Stimulated activated naive CD8-positive, alpha-beta T cell treated with anti-CD3 and anti-CD28 coated beads, Interleukin-15, Interleukin-2, amounts not matched to agents 100 ng/mL and 50 ng/mL, for 24 hours (primary cell): ENCODE measurements around the gene ACTR6.
"Not testable (repeated sequence)": the region's sequence is repeated elsewhere in the genome, so short reads cannot be mapped to it uniquely, and the experiment has no call there.

Experiments
- H3K27ac Mint-ChIP-seq: one replicate; pipeline ENCODE4 v1.8.0; 2021; ENCODE audit warnings: mild to moderate bottlenecking, mixed read lengths
- H3K27me3 Mint-ChIP-seq: one replicate; pipeline ENCODE4 v1.8.0; 2021; ENCODE audit warnings: mixed read lengths
- H3K36me3 Mint-ChIP-seq: one replicate; pipeline ENCODE4 v1.8.0; 2021; ENCODE audit warnings: low read depth, mixed read lengths
- H3K4me1 Mint-ChIP-seq: one replicate; pipeline ENCODE4 v1.8.0; 2021; ENCODE audit warnings: low read depth, mixed read lengths
- H3K4me3 Mint-ChIP-seq: one replicate; pipeline ENCODE4 v1.8.0; 2021; ENCODE audit warnings: mild to moderate bottlenecking, mixed read lengths
- H3K9me3 Mint-ChIP-seq: one replicate; pipeline ENCODE4 v1.8.0; 2021; ENCODE audit warnings: mixed read lengths

Gene ACTR6

GRCh38 chr12:100197486-100197885, 3.1 kb upstream of the ACTR6 start:
- H3K27ac Mint-ChIP-seq, result no peak overlapping the region
- no peak overlapping the region for H3K4me3 Mint-ChIP-seq
- H3K36me3 Mint-ChIP-seq, result peaks cover 19% of the 10 kb centered on the region
- H3K27me3 Mint-ChIP-seq, result no peaks in the 10 kb centered on the region
- H3K4me1 Mint-ChIP-seq, result peaks cover 29% of the 10 kb centered on the region
- H3K9me3 Mint-ChIP-seq, result no peaks in the 10 kb centered on the region

- H3K4me3 Mint-ChIP-seq, result peak overlapping the region; percentile 99
- H3K27me3 Mint-ChIP-seq, result no peaks in the 10 kb centered on the region
- peaks cover 19% of the 10 kb centered on the region for H3K36me3 Mint-ChIP-seq
- H3K9me3 Mint-ChIP-seq, result no peaks in the 10 kb centered on the region
- H3K4me1 Mint-ChIP-seq, result peaks cover 41% of the 10 kb centered on the region
- H3K27ac Mint-ChIP-seq, result peak overlapping the region; percentile 84
Measured at GRCh38 chr12:100199023-100199346, 1.6 kb upstream of the ACTR6 start.

GRCh38 chr12:100199347-100200149, 1.1 kb upstream of the ACTR6 start:
- Mint-ChIP-seq H3K27ac (peak overlapping the region; percentile 99), H3K4me1 (peaks cover 44% of the 10 kb centered on the region), H3K27me3 (no peaks in the 10 kb centered on the region), H3K9me3 (no peaks in the 10 kb centered on the region), H3K36me3 (peaks cover 14% of the 10 kb centered on the region), H3K4me3 (peak overlapping the region; percentile 99)

- Mint-ChIP-seq H3K4me1 (peaks cover 44% of the 10 kb centered on the region), H3K27ac (peak overlapping the region; percentile 99), H3K36me3 (peaks cover 4% of the 10 kb centered on the region), H3K27me3 (no peaks in the 10 kb centered on the region), H3K4me3 (peak overlapping the region; percentile 99), H3K9me3 (no peaks in the 10 kb centered on the region)
Measured at GRCh38 chr12:100201604-100202423, 1.2 kb downstream of the ACTR6 start.

GRCh38 chr12:100207311-100207710, 6.7 kb downstream of the ACTR6 start:
- peaks cover 16% of the 10 kb centered on the region for H3K4me1 Mint-ChIP-seq
- no peaks in the 10 kb centered on the region for H3K9me3 Mint-ChIP-seq
- H3K4me3 Mint-ChIP-seq, result no peak overlapping the region
- H3K36me3 Mint-ChIP-seq, result peaks cover 36% of the 10 kb centered on the region
- no peak overlapping the region for H3K27ac Mint-ChIP-seq
- H3K27me3 Mint-ChIP-seq, result no peaks in the 10 kb centered on the region

- peaks cover 40% of the 10 kb centered on the region for H3K36me3 Mint-ChIP-seq
- peaks cover 3% of the 10 kb centered on the region for H3K4me1 Mint-ChIP-seq
- no peaks in the 10 kb centered on the region for H3K27me3 Mint-ChIP-seq
- H3K9me3 Mint-ChIP-seq, result no peaks in the 10 kb centered on the region
- no peak overlapping the region for H3K4me3 Mint-ChIP-seq
- H3K27ac Mint-ChIP-seq, result no peak overlapping the region
Measured at GRCh38 chr12:100208834-100209233, 8.2 kb downstream of the ACTR6 start.

GRCh38 chr12:100211698-100212097, 11.1 kb downstream of the ACTR6 start:
- Mint-ChIP-seq H3K27ac (no peak overlapping the region), H3K27me3 (no peaks in the 10 kb centered on the region), H3K9me3 (no peaks in the 10 kb centered on the region), H3K4me1 (no peaks in the 10 kb centered on the region), H3K36me3 (peaks cover 50% of the 10 kb centered on the region), H3K4me3 (no peak overlapping the region)

GRCh38 chr12:100213016-100213891, 12.6 kb downstream of the ACTR6 start:
- H3K9me3 Mint-ChIP-seq, result no peaks in the 10 kb centered on the region
- H3K4me1 Mint-ChIP-seq, result no peaks in the 10 kb centered on the region
- H3K36me3 Mint-ChIP-seq, result peaks cover 45% of the 10 kb centered on the region
- no peak overlapping the region for H3K4me3 Mint-ChIP-seq
- no peak overlapping the region for H3K27ac Mint-ChIP-seq
- H3K27me3 Mint-ChIP-seq, result no peaks in the 10 kb centered on the region

- no peak overlapping the region for H3K27ac Mint-ChIP-seq
- H3K27me3 Mint-ChIP-seq, result no peaks in the 10 kb centered on the region
- H3K36me3 Mint-ChIP-seq, result peaks cover 33% of the 10 kb centered on the region
- no peak overlapping the region for H3K4me3 Mint-ChIP-seq
- no peaks in the 10 kb centered on the region for H3K9me3 Mint-ChIP-seq
- no peaks in the 10 kb centered on the region for H3K4me1 Mint-ChIP-seq
Measured at GRCh38 chr12:100214518-100214917, 13.9 kb downstream of the ACTR6 start.

- Mint-ChIP-seq H3K4me1 (no peaks in the 10 kb centered on the region), H3K9me3 (no peaks in the 10 kb centered on the region), H3K27me3 (no peaks in the 10 kb centered on the region), H3K36me3 (peaks cover 34% of the 10 kb centered on the region), H3K27ac (no peak overlapping the region), H3K4me3 (no peak overlapping the region)
Measured at GRCh38 chr12:100215209-100215608, 14.6 kb downstream of the ACTR6 start.

GRCh38 chr12:100216337-100216736, 15.7 kb downstream of the ACTR6 start:
- no peaks in the 10 kb centered on the region for H3K27me3 Mint-ChIP-seq
- no peaks in the 10 kb centered on the region for H3K9me3 Mint-ChIP-seq
- H3K4me1 Mint-ChIP-seq, result no peaks in the 10 kb centered on the region
- H3K36me3 Mint-ChIP-seq, result peaks cover 28% of the 10 kb centered on the region
- no peak overlapping the region for H3K27ac Mint-ChIP-seq
- no peak overlapping the region for H3K4me3 Mint-ChIP-seq

- H3K4me3 Mint-ChIP-seq, result no peak overlapping the region
- H3K9me3 Mint-ChIP-seq, result no peaks in the 10 kb centered on the region
- H3K27me3 Mint-ChIP-seq, result no peaks in the 10 kb centered on the region
- no peaks in the 10 kb centered on the region for H3K4me1 Mint-ChIP-seq
- H3K36me3 Mint-ChIP-seq, result peaks cover 36% of the 10 kb centered on the region
- H3K27ac Mint-ChIP-seq, result no peak overlapping the region
Measured at GRCh38 chr12:100219328-100220109, 18.9 kb downstream of the ACTR6 start.

- no peaks in the 10 kb centered on the region for H3K27me3 Mint-ChIP-seq
- H3K4me1 Mint-ChIP-seq, result no peaks in the 10 kb centered on the region
- no peaks in the 10 kb centered on the region for H3K9me3 Mint-ChIP-seq
- H3K4me3 Mint-ChIP-seq, result no peak overlapping the region
- H3K27ac Mint-ChIP-seq, result no peak overlapping the region
- H3K36me3 Mint-ChIP-seq, result peaks cover 35% of the 10 kb centered on the region
Measured at GRCh38 chr12:100221523-100221922, 20.9 kb downstream of the ACTR6 start.

GRCh38 chr12:100222173-100222572, 21.6 kb downstream of the ACTR6 start:
- not testable (repeated sequence) for H3K27ac Mint-ChIP-seq, H3K27me3 Mint-ChIP-seq, H3K4me3 Mint-ChIP-seq, H3K9me3 Mint-ChIP-seq, H3K4me1 Mint-ChIP-seq
- peaks cover 34% of the 10 kb centered on the region for H3K36me3 Mint-ChIP-seq
